Memory B cell (primary cell): Measurements from ENCODE around the gene TMTC2.

ENCODE experiments used
- ATAC-seq: fragments of 150-1000 bp; cut with Tn5 transposase; 2 replicates; pipeline ENCODE4 v1.10.0; 2021; ENCODE audit warnings: low read depth, mild to moderate bottlenecking, moderate library complexity
- DNase-seq, 2 donors: peaks; one replicate each; pipeline ENCODE4 v3.0.0; 2022; ENCODE audit warnings: low spot score in 2 of 2
- H3K27ac Mint-ChIP-seq: one replicate; pipeline ENCODE4 v1.8.0; 2022; ENCODE audit warnings: mild to moderate bottlenecking, moderate library complexity, mixed read lengths
- H3K27me3 Mint-ChIP-seq: one replicate; pipeline ENCODE4 v1.8.0; 2022; ENCODE audit warnings: mixed read lengths
- H3K36me3 Mint-ChIP-seq: one replicate; pipeline ENCODE4 v1.8.0; 2022; ENCODE audit warnings: mild to moderate bottlenecking, mixed read lengths
- H3K4me1 Mint-ChIP-seq: one replicate; pipeline ENCODE4 v1.8.0; 2022; ENCODE audit warnings: mixed read lengths
- H3K4me3 Mint-ChIP-seq: one replicate; pipeline ENCODE4 v1.8.0; 2022; ENCODE audit warnings: mild to moderate bottlenecking, moderate library complexity, mixed read lengths
- H3K9me3 Mint-ChIP-seq: one replicate; pipeline ENCODE4 v1.8.0; 2022; ENCODE audit warnings: mixed read lengths

TMTC2 gene

GRCh38 chr12:82725741-82726140, 39.0 kb downstream of the TMTC2 start:
- no peak overlapping the region for H3K4me3 Mint-ChIP-seq
- H3K36me3 Mint-ChIP-seq, result no peaks in the 10 kb centered on the region
- H3K4me1 Mint-ChIP-seq, result no peaks in the 10 kb centered on the region
- no peaks in the 10 kb centered on the region for H3K27me3 Mint-ChIP-seq
- no peak for DNase-seq
- H3K27ac Mint-ChIP-seq, result no peak overlapping the region
- H3K9me3 Mint-ChIP-seq, result no peaks in the 10 kb centered on the region
- no peak for ATAC-seq

GRCh38 chr12:82727886-82728285, 41.2 kb downstream of the TMTC2 start:
- no peak overlapping the region for H3K27ac Mint-ChIP-seq
- H3K9me3 Mint-ChIP-seq, result no peaks in the 10 kb centered on the region
- H3K4me1 Mint-ChIP-seq, result no peaks in the 10 kb centered on the region
- no peaks in the 10 kb centered on the region for H3K27me3 Mint-ChIP-seq
- no peak overlapping the region for H3K4me3 Mint-ChIP-seq
- ATAC-seq (no peak), DNase-seq (no peak)
- no peaks in the 10 kb centered on the region for H3K36me3 Mint-ChIP-seq

GRCh38 chr12:82728710-82729109, 42.0 kb downstream of the TMTC2 start:
- Mint-ChIP-seq H3K36me3 (no peaks in the 10 kb centered on the region), H3K9me3 (no peaks in the 10 kb centered on the region), H3K27ac (no peak overlapping the region), H3K27me3 (no peaks in the 10 kb centered on the region), H3K4me3 (no peak overlapping the region), H3K4me1 (no peaks in the 10 kb centered on the region)
- DNase-seq, result no peak
- no peak for ATAC-seq

GRCh38 chr12:82730953-82731459, 44.3 kb downstream of the TMTC2 start:
- ATAC-seq (no peak), DNase-seq (no peak)
- H3K36me3 Mint-ChIP-seq, result peaks cover 1% of the 10 kb centered on the region
- no peak overlapping the region for H3K27ac Mint-ChIP-seq
- no peaks in the 10 kb centered on the region for H3K27me3 Mint-ChIP-seq
- no peaks in the 10 kb centered on the region for H3K4me1 Mint-ChIP-seq
- H3K4me3 Mint-ChIP-seq, result no peak overlapping the region
- H3K9me3 Mint-ChIP-seq, result no peaks in the 10 kb centered on the region

GRCh38 chr12:82740129-82741000, 53.7 kb downstream of the TMTC2 start:
- Mint-ChIP-seq H3K9me3 (no peaks in the 10 kb centered on the region), H3K27ac (no peak overlapping the region), H3K27me3 (no peaks in the 10 kb centered on the region), H3K4me1 (no peaks in the 10 kb centered on the region), H3K4me3 (no peak overlapping the region), H3K36me3 (peaks cover 6% of the 10 kb centered on the region)
- no peak for ATAC-seq
- DNase-seq, result no peak

GRCh38 chr12:82745063-82745674, 58.5 kb downstream of the TMTC2 start:
- DNase-seq, result no peak
- H3K27me3 Mint-ChIP-seq, result no peaks in the 10 kb centered on the region
- H3K27ac Mint-ChIP-seq, result no peak overlapping the region
- H3K9me3 Mint-ChIP-seq, result no peaks in the 10 kb centered on the region
- ATAC-seq, result no peak
- H3K4me1 Mint-ChIP-seq, result peaks cover 2% of the 10 kb centered on the region
- H3K36me3 Mint-ChIP-seq, result peaks cover 5% of the 10 kb centered on the region
- H3K4me3 Mint-ChIP-seq, result no peak overlapping the region

GRCh38 chr12:82745807-82746206, 59.1 kb downstream of the TMTC2 start:
- Mint-ChIP-seq H3K27ac (no peak overlapping the region), H3K27me3 (no peaks in the 10 kb centered on the region), H3K4me3 (no peak overlapping the region), H3K36me3 (peaks cover 5% of the 10 kb centered on the region), H3K4me1 (peaks cover 2% of the 10 kb centered on the region), H3K9me3 (no peaks in the 10 kb centered on the region)
- ATAC-seq (no peak), DNase-seq (no peak)

GRCh38 chr12:82746668-82747067, 60.0 kb downstream of the TMTC2 start:
- Mint-ChIP-seq H3K4me3 (no peak overlapping the region), H3K36me3 (peaks cover 5% of the 10 kb centered on the region), H3K4me1 (peaks cover 2% of the 10 kb centered on the region), H3K27me3 (no peaks in the 10 kb centered on the region), H3K27ac (no peak overlapping the region), H3K9me3 (no peaks in the 10 kb centered on the region)
- DNase-seq (no peak), ATAC-seq (no peak)

- H3K27ac Mint-ChIP-seq, result no peak overlapping the region
- DNase-seq (no peak), ATAC-seq (no peak)
- no peaks in the 10 kb centered on the region for H3K36me3 Mint-ChIP-seq
- H3K27me3 Mint-ChIP-seq, result no peaks in the 10 kb centered on the region
- H3K9me3 Mint-ChIP-seq, result no peaks in the 10 kb centered on the region
- peaks cover 2% of the 10 kb centered on the region for H3K4me1 Mint-ChIP-seq
- no peak overlapping the region for H3K4me3 Mint-ChIP-seq
Measured at GRCh38 chr12:82749015-82749414, 62.3 kb downstream of the TMTC2 start.

- DNase-seq, result no peak
- Mint-ChIP-seq H3K36me3 (peaks cover 1% of the 10 kb centered on the region), H3K27me3 (no peaks in the 10 kb centered on the region), H3K9me3 (no peaks in the 10 kb centered on the region), H3K27ac (no peak overlapping the region), H3K4me3 (no peak overlapping the region), H3K4me1 (peaks cover 2% of the 10 kb centered on the region)
- ATAC-seq, result no peak
Measured at GRCh38 chr12:82754856-82755255, 68.2 kb downstream of the TMTC2 start.

GRCh38 chr12:82756303-82756702, 69.6 kb downstream of the TMTC2 start:
- Mint-ChIP-seq H3K4me3 (no peak overlapping the region), H3K4me1 (peaks cover 2% of the 10 kb centered on the region), H3K9me3 (no peaks in the 10 kb centered on the region), H3K27me3 (no peaks in the 10 kb centered on the region), H3K36me3 (peaks cover 1% of the 10 kb centered on the region), H3K27ac (no peak overlapping the region)
- ATAC-seq (no peak), DNase-seq (no peak)

GRCh38 chr12:82757059-82757458, 70.4 kb downstream of the TMTC2 start:
- Mint-ChIP-seq H3K36me3 (peaks cover 1% of the 10 kb centered on the region), H3K4me3 (no peak overlapping the region), H3K4me1 (peaks cover 2% of the 10 kb centered on the region), H3K9me3 (no peaks in the 10 kb centered on the region), H3K27ac (no peak overlapping the region), H3K27me3 (no peaks in the 10 kb centered on the region)
- DNase-seq (no peak), ATAC-seq (no peak)

- DNase-seq (no peak), ATAC-seq (no peak)
- Mint-ChIP-seq H3K4me3 (no peak overlapping the region), H3K27ac (no peak overlapping the region), H3K9me3 (no peaks in the 10 kb centered on the region), H3K27me3 (no peaks in the 10 kb centered on the region), H3K4me1 (peaks cover 2% of the 10 kb centered on the region), H3K36me3 (peaks cover 1% of the 10 kb centered on the region)
Measured at GRCh38 chr12:82757656-82758055, 71.0 kb downstream of the TMTC2 start.

GRCh38 chr12:82758749-82759330, 72.1 kb downstream of the TMTC2 start:
- peaks cover 1% of the 10 kb centered on the region for H3K36me3 Mint-ChIP-seq

More at GRCh38 chr12:82758749-82759330, 72.1 kb downstream of the TMTC2 start:
- no peak overlapping the region for H3K27ac Mint-ChIP-seq
- DNase-seq (no peak), ATAC-seq (no peak)
- H3K4me1 Mint-ChIP-seq, result peaks cover 2% of the 10 kb centered on the region
- no peaks in the 10 kb centered on the region for H3K27me3 Mint-ChIP-seq
- no peak overlapping the region for H3K4me3 Mint-ChIP-seq
- no peaks in the 10 kb centered on the region for H3K9me3 Mint-ChIP-seq
